GM12875 (cell line): ENCODE measurements around the gene ARHGAP25.

Source experiments
- H3K4me3 ChIP-seq: one replicate; pipeline ENCODE4 v1.5.1; 2011; ENCODE audit warnings: low read depth, low read length, control low read depth
- TF ChIP-seq, protein P1 (sequence below): IDR thresholded peaks from 2 replicates; pipeline ENCODE4 v1.5.1; 2011; ENCODE audit warnings: low read depth, mild to moderate bottlenecking, control low read depth, inconsistent platforms, low read length, moderate library complexity, borderline replicate concordance; ENCODE audit not compliant: insufficient read depth

The ARHGAP25 gene

DNA sequence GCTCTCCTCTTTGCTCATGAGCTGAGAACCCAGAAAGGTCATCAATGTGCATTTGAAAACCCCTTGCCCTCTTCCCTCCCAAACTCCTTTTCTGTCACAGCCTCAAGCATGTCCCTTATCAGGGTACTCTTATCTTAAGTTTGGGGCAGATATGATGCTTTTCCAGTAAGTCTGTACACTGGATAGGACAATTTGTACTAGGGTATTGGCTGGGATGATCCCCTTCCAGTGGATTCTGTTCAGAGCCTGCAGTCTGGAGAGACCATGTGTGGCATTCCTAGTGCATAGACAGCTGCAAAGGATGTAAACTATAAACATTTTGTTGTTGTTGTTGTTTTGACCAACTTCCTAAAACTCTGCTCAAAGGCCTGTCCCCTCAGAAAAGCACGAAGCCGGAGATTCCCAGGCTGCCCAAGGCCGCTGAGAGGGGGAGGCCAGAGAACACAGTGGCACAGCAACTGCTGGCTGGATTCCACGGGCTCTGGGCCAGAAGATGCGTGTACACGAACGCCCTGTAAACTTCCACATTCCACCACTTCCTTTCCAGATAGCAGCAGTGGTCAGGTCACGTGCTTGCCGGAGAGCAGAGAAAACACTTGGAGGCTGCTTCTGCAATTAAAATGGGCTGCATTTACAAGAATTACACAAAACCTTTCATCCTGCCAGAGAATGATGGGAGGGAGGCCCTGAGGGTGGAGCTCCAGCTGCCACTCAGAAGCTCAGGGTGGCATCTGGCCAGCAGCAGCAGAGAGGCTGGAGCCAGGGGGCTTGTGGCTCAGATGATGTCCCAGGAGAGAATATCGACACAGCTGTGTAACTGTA is 94.5 kb downstream of the ARHGAP25 start:
- TF ChIP-seq, protein P1, sequence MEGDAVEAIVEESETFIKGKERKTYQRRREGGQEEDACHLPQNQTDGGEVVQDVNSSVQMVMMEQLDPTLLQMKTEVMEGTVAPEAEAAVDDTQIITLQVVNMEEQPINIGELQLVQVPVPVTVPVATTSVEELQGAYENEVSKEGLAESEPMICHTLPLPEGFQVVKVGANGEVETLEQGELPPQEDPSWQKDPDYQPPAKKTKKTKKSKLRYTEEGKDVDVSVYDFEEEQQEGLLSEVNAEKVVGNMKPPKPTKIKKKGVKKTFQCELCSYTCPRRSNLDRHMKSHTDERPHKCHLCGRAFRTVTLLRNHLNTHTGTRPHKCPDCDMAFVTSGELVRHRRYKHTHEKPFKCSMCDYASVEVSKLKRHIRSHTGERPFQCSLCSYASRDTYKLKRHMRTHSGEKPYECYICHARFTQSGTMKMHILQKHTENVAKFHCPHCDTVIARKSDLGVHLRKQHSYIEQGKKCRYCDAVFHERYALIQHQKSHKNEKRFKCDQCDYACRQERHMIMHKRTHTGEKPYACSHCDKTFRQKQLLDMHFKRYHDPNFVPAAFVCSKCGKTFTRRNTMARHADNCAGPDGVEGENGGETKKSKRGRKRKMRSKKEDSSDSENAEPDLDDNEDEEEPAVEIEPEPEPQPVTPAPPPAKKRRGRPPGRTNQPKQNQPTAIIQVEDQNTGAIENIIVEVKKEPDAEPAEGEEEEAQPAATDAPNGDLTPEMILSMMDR, result no peak
- H3K4me3 ChIP-seq, result no peak overlapping the region

DNA sequence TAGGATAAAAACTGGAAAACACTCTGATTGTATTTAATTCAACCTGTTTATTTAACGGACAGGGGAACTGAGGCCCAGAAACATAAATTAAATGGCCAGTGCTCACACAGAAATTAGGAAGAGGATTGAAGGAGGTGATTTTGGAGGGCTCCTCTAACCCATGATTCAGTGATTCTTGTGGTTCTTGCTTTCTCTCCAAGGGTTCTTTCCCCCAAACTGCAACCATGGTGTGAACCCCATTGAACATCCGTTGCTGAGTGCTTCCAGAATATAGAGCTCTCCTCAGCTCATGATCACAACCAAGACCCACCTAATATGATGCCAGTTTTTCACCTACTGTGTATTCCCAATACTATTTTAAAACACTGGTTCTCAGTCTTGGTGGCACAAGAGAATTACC is 95.1 kb downstream of the ARHGAP25 start:
- no peak overlapping the region for H3K4me3 ChIP-seq
- TF ChIP-seq, protein P1, result no peak

DNA sequence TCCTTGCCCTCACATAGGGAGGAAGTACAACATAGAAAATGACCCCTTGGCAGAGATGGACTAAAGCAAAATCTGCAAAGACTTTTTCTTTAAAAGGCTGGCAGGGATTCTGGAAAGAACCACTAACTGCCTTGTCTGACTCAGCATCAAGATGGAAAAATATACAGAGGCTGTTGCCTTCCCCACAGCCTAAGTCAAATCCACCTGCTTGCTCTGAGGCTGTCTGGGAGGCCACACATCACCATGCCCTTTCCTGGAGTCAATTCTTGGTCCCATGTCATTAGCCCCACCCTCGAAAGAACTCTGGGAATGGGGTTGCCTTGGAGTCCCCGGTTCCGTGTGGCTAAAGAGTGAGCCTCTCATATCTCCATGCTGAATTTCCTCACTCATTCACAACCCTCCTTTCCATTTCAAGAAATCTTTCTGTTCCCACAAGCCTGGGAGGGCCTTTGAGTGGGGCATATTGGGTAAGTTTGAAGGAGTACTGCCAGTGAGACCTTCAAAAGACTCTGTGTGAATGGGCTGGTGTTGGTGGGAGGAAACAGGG is 97.1 kb downstream of the ARHGAP25 start:
- H3K4me3 ChIP-seq, result no peak overlapping the region
- TF ChIP-seq, protein P1, result no peak

DNA sequence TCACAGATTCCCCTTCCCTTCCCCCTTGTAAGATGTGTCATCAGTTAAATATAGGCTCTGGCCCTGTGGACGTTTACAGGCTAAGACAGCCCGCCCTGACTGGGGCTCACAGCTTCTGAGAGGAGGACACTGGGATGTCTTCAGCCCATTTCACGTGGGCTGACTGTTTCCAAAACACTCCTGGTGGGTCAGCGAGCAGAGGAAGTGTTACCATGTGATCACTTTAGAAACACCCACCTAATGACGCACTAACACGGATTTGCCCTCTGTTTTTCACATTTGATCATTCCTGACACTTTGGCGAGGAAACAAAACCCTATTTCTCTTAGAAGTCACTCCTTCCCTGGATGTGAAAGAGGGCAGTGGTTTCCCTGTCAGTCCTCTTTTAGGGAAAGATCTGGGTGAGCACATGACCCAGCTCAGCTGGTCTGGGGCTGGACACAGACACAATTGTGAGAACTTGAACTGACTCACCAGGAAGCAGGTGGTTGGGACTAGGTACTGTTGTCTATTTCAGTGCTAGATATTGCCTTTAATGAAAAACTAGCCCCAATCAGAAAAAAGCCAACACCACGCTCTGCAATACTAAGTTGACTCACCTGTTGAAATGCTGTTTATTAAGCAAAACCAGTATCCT is 97.7 kb downstream of the ARHGAP25 start:
- H3K4me3 ChIP-seq, result no peak overlapping the region
- TF ChIP-seq, protein P1, result no peak

DNA sequence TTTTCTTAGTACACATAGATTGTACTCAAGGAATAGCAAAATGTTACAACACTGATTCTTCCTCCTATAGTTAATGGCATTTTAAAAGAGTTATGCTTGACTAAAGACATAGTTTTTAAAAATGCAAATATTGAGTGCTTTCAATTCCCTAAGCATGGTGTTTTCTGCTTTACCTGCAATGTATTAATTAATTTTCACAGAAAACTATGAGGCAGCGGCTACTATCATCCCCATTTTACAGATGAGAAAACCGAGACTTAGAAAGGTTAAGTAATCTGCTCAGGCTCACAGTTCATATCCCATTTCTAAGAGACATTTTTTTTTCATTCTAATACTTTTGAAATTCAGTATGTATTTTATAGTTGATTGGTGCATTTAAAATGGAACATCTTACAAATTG is 98.6 kb downstream of the ARHGAP25 start:
- no peak overlapping the region for H3K4me3 ChIP-seq
- TF ChIP-seq, protein P1, result no peak

DNA sequence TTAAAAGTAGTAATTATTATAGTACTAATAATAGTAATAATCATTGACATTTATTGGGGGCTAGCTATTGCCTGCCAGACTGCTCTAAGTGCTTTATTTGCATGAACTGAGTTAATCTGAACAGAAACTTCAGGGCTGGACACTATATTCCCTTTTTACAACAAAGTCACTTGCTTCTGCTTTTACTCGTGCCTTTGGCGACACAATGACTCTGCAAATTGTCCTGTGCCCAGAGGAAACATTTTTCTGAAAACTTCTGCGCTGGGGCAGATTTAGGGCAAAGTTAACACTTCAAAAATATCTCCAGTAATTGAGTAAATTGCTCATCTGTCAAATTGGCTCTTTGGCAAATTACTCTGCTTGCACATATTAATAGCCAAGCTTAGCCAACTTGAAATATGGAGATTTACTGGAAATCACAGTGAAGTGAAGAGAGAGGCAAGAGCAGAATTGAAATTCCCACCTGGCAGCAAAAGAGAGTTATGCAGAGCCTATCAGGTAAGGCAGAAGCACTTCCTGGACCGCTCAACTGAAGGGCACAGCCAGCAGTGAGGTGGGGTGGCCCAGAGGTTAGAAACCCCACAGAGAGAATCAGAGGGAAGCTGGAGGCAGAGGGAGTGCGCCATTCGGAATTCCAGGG is 100.2 kb downstream of the ARHGAP25 start:
- H3K4me3 ChIP-seq, result no peak overlapping the region
- TF ChIP-seq, protein P1, result no peak
